H9 (cell line): ENCODE data around the gene AKT3. TPM values are rescaled to one million over a fixed set of nuclear protein-coding genes. Genes with fewer than 3 reads are reported as not detected.

ENCODE experiments used
- DNase-seq: peaks from one replicate; pipeline ENCODE4 v3.0.0-alpha.2; 2017
- H2AFZ ChIP-seq: one replicate; pipeline ENCODE4 v1.6.1; 2013; ENCODE audit warnings: mild to moderate bottlenecking, low read length, control low read depth, moderate library complexity
- H2AK5ac ChIP-seq: 2 replicates; pipeline ENCODE4 v1.6.1; 2013; ENCODE audit warnings: low read length, control low read depth, mixed read lengths; ENCODE audit not compliant: insufficient read length
- H2BK120ac ChIP-seq: one replicate; pipeline ENCODE4 v1.6.1; 2013; ENCODE audit warnings: low read depth, mild to moderate bottlenecking, low read length, control low read depth, inconsistent platforms; ENCODE audit not compliant: poor library complexity, severe bottlenecking
- H2BK12ac ChIP-seq: 2 replicates; pipeline ENCODE4 v1.6.1; 2013; ENCODE audit warnings: low read length, control low read depth, mixed read lengths, low read depth; ENCODE audit not compliant: insufficient read length
- H2BK15ac ChIP-seq: 2 replicates; pipeline ENCODE4 v1.6.1; 2013; ENCODE audit warnings: low read depth, low read length, control low read depth
- H2BK20ac ChIP-seq: one replicate; pipeline ENCODE4 v1.6.1; 2013; ENCODE audit warnings: low read depth, mild to moderate bottlenecking, low read length, control low read depth, inconsistent platforms; ENCODE audit not compliant: poor library complexity, severe bottlenecking
- H2BK5ac ChIP-seq: 2 replicates; pipeline ENCODE4 v1.6.1; 2013; ENCODE audit warnings: low read length, control low read depth, mixed read lengths; ENCODE audit not compliant: insufficient read length
- H3K14ac ChIP-seq: 2 replicates; pipeline ENCODE4 v1.6.1; 2013; ENCODE audit warnings: low read length, control low read depth; ENCODE audit not compliant: insufficient read depth
- H3K18ac ChIP-seq: 2 replicates; pipeline ENCODE4 v1.6.1; 2013; ENCODE audit warnings: low read depth, mild to moderate bottlenecking, mixed read lengths, low read length, control low read depth; ENCODE audit not compliant: insufficient read length
- H3K23ac ChIP-seq: 2 replicates; pipeline ENCODE4 v1.6.1; 2013; ENCODE audit warnings: low read length, control low read depth, mixed read lengths, low read depth; ENCODE audit not compliant: insufficient read length
- H3K23me2 ChIP-seq: 2 replicates; pipeline ENCODE4 v1.6.1; 2013; ENCODE audit warnings: low read depth, mild to moderate bottlenecking, mixed read lengths, low read length, control low read depth; ENCODE audit not compliant: insufficient read length, poor library complexity, severe bottlenecking
- H3K27ac ChIP-seq: 2 replicates; pipeline ENCODE4 v1.5.1; 2013; ENCODE audit warnings: low read length, control low read depth, mixed read lengths, low read depth; ENCODE audit not compliant: insufficient read length
- H3K27me3 ChIP-seq: 2 replicates; pipeline ENCODE4 v1.6.1; 2013; ENCODE audit warnings: low read length, control low read depth, inconsistent platforms; ENCODE audit not compliant: insufficient read depth
- H3K4ac ChIP-seq: 2 replicates; pipeline ENCODE4 v1.6.1; 2013; ENCODE audit warnings: low read depth, mild to moderate bottlenecking, control low read depth, inconsistent platforms, low read length, moderate library complexity
- H3K4me1 ChIP-seq: 2 replicates; pipeline ENCODE4 v1.6.1; 2013; ENCODE audit warnings: low read length, control low read depth, inconsistent platforms; ENCODE audit not compliant: insufficient read depth
- H3K4me2 ChIP-seq: 2 replicates; pipeline ENCODE4 v1.6.1; 2013; ENCODE audit warnings: low read length, control low read depth, mixed read lengths; ENCODE audit not compliant: insufficient read length, insufficient read depth
- H3K56ac ChIP-seq: 2 replicates; pipeline ENCODE4 v1.6.1; 2013; ENCODE audit warnings: low read depth, mild to moderate bottlenecking, mixed read lengths, low read length, control low read depth; ENCODE audit not compliant: insufficient read length
- H3K79me1 ChIP-seq: 2 replicates; pipeline ENCODE4 v1.6.1; 2013; ENCODE audit warnings: low read depth, mild to moderate bottlenecking, moderate library complexity, low read length, control low read depth, inconsistent platforms; ENCODE audit not compliant: insufficient read depth, poor library complexity, severe bottlenecking
- H3K79me2 ChIP-seq: 2 replicates; pipeline ENCODE4 v1.6.1; 2013; ENCODE audit warnings: low read length, control low read depth, inconsistent platforms; ENCODE audit not compliant: insufficient read depth
- H3K9ac ChIP-seq: 2 replicates; pipeline ENCODE4 v1.6.1; 2013; ENCODE audit warnings: low read length, control low read depth, mixed read lengths; ENCODE audit not compliant: insufficient read length; ENCODE audit errors: extremely low read depth
- H3K9me3 ChIP-seq: one replicate; pipeline ENCODE4 v1.6.1; 2013; ENCODE audit warnings: low read depth, low read length, inconsistent platforms; ENCODE audit not compliant: control insufficient read depth
- H3T11ph ChIP-seq: one replicate; pipeline ENCODE4 v1.6.1; 2013; ENCODE audit warnings: mild to moderate bottlenecking, low read length, control low read depth, inconsistent platforms
- H4K20me1 ChIP-seq: one replicate; pipeline ENCODE4 v1.6.1; 2013; ENCODE audit not compliant: control insufficient read depth, insufficient read length, insufficient read depth
- H4K5ac ChIP-seq: 2 replicates; pipeline ENCODE4 v1.6.1; 2013; ENCODE audit warnings: low read depth, mild to moderate bottlenecking, mixed read lengths, low read length, control low read depth; ENCODE audit not compliant: insufficient read length
- H4K8ac ChIP-seq: replicated peaks from 2 replicates; pipeline ENCODE4 v1.6.1; 2013; ENCODE audit warnings: low read length, control low read depth, mixed read lengths, low read depth; ENCODE audit not compliant: insufficient read length
- H4K91ac ChIP-seq: 2 replicates; pipeline ENCODE4 v1.6.1; 2013; ENCODE audit warnings: low read depth, mild to moderate bottlenecking, moderate library complexity, mixed read lengths, low read length, control low read depth; ENCODE audit not compliant: insufficient read length
- H3K27ac Mint-ChIP-seq, 3 experiments: 2 replicates in 2 of 3; 3 replicates in 1 of 3; pipeline ENCODE4 v1.8.0; 2020 to 2021; ENCODE audit warnings: mixed read lengths in 3 of 3, mild to moderate bottlenecking in 1 of 3, moderate library complexity in 1 of 3
- H3K27me3 Mint-ChIP-seq: 2 replicates; pipeline ENCODE4 v1.8.0; 2021; ENCODE audit warnings: low read depth, mild to moderate bottlenecking, moderate library complexity, mixed read lengths
- H3K36me3 Mint-ChIP-seq, 3 experiments: 2 replicates in 2 of 3; 3 replicates in 1 of 3; pipeline ENCODE4 v1.8.0; 2020 to 2021; ENCODE audit warnings: low read depth in 3 of 3, mixed read lengths in 3 of 3; ENCODE audit not compliant: insufficient read depth in 1 of 3
- H3K4me1 Mint-ChIP-seq, 2 experiments: 2 replicates each; pipeline ENCODE4 v1.8.0; 2020; ENCODE audit warnings: mixed read lengths in 2 of 2
- H3K4me3 Mint-ChIP-seq, 2 experiments: 2 replicates in 1 of 2; 3 replicates in 1 of 2; pipeline ENCODE4 v1.8.0; 2020 to 2021; ENCODE audit warnings: mild to moderate bottlenecking in 2 of 2, mixed read lengths in 2 of 2, moderate library complexity in 1 of 2
- H3K9me3 Mint-ChIP-seq, 2 experiments: 2 replicates in 1 of 2; 3 replicates in 1 of 2; pipeline ENCODE4 v1.8.0; 2020; ENCODE audit warnings: mild to moderate bottlenecking in 2 of 2, mixed read lengths in 2 of 2, moderate library complexity in 1 of 2
- WGBS: extraction: QIAGEN DNeasy Blood & Tissue Kit; methylation state at CpG from one replicate; pipeline ENCODE4 v1.1.7; 2013; ENCODE audit warnings: missing lambda C conversion rate, low lambda C conversion rate, mixed read lengths; ENCODE audit not compliant: insufficient read length; ENCODE audit errors: extremely low coverage; 5-methylcytosine and 5-hydroxymethylcytosine counted together
- total RNA-seq: library from RNA; stranded (reverse); gene quantifications from 2 replicates; pipeline ENCODE4 v1.2.1, GENCODE V29; 2021
- TF ChIP-seq, protein P1 (sequence below): fragments of 200-600 bp; sonication (generic); conservative IDR thresholded peaks from 3 replicates; pipeline ENCODE4 v1.8.0; 2021; ENCODE audit warnings: antibody characterized with exemption, mild to moderate bottlenecking

AKT3 gene
- total RNA-seq, 1 experiment from 2014 or later, result 27.8 TPM

DNA sequence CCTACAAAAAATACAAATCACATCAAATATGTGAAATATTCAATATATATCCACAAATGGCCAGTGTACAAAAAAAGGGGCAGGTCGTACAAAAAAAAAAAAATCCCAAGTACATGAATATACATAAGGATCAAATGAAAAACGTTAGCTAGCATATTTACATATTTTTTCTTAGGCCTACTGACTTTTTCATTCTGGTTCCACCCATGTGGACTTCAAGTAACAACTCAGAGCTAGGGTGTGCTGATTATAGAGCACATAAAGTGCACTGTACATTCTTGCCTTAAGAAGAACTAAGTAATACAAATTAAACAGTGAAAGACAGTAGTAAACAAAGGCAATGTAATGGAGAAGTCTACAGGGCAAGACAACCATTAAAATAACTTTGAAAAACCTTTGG, 297.0 kb downstream of the AKT3 start:
- Histone ChIP-seq H3K18ac (no peak overlapping the region), H3K9me3 (no peaks in the 10 kb centered on the region), H3K9ac (no peak overlapping the region), H4K20me1 (no peaks in the 10 kb centered on the region), H3K56ac (no peak overlapping the region), H4K8ac (no peak overlapping the region), H3K23me2 (no peaks in the 10 kb centered on the region), H3K79me1 (no peaks in the 10 kb centered on the region), H3K4ac (no peak overlapping the region), H2AK5ac (no peak overlapping the region), H4K5ac (no peak overlapping the region), H3K14ac (no peak overlapping the region), H2BK12ac (no peak overlapping the region), H3K23ac (no peak overlapping the region), H2BK5ac (no peak overlapping the region), H2AFZ (no peak overlapping the region), H3K4me2 (no peak overlapping the region), H3K27ac (no peak overlapping the region), H3T11ph (no peak overlapping the region), H3K79me2 (no peaks in the 10 kb centered on the region), H3K4me1 (no peaks in the 10 kb centered on the region), H2BK15ac (no peak overlapping the region), H2BK120ac (no peak overlapping the region), H4K91ac (no peak overlapping the region), H3K27me3 (no peaks in the 10 kb centered on the region), H2BK20ac (no peak overlapping the region)
- no peak for DNase-seq
- no peaks in the 10 kb centered on the region; a peak in 1 of 5 replicates for H3K9me3 Mint-ChIP-seq
- H3K4me3 Mint-ChIP-seq, result no peak overlapping the region
- peaks cover 4 to 10% of the 10 kb centered on the region in 2 experiments; a peak in 3 of 4 replicates for H3K4me1 Mint-ChIP-seq
- TF ChIP-seq, protein P1, sequence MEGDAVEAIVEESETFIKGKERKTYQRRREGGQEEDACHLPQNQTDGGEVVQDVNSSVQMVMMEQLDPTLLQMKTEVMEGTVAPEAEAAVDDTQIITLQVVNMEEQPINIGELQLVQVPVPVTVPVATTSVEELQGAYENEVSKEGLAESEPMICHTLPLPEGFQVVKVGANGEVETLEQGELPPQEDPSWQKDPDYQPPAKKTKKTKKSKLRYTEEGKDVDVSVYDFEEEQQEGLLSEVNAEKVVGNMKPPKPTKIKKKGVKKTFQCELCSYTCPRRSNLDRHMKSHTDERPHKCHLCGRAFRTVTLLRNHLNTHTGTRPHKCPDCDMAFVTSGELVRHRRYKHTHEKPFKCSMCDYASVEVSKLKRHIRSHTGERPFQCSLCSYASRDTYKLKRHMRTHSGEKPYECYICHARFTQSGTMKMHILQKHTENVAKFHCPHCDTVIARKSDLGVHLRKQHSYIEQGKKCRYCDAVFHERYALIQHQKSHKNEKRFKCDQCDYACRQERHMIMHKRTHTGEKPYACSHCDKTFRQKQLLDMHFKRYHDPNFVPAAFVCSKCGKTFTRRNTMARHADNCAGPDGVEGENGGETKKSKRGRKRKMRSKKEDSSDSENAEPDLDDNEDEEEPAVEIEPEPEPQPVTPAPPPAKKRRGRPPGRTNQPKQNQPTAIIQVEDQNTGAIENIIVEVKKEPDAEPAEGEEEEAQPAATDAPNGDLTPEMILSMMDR, result no peak
- no CpG with 5 or more reads among the region's 2 CpGs for WGBS
- H3K27ac Mint-ChIP-seq, result no peak overlapping the region
- H3K27me3 Mint-ChIP-seq, result no peaks in the 10 kb centered on the region
- no peaks in the 10 kb centered on the region for H3K36me3 Mint-ChIP-seq
